Naive thymus-derived CD8-positive, alpha-beta T cell (primary cell): ENCODE results near the gene JAKMIP3. TPM values are rescaled to one million over a fixed set of nuclear protein-coding genes. Genes with fewer than 3 reads are reported as not detected.
"Not testable (repeated sequence)": the region's sequence is repeated elsewhere in the genome, so short reads cannot be mapped to it uniquely, and the experiment has no call there.

Experiments
- ATAC-seq, 2 donors: fragments of 150-1000 bp; cut with Tn5 transposase in 1 of 2; sonication (Bioruptor Pico), chemical (Tn5 transposase) in 1 of 2; 1 replicate in 1 of 2; 2 replicates in 1 of 2; pipeline ENCODE4 v1.10.0; 2021; ENCODE audit warnings: mild to moderate bottlenecking in 2 of 2, moderate library complexity in 2 of 2
- POLR2A ChIA-PET: fragments of 350-600 bp; sonication (Branson Sonifier 250); formaldehyde crosslinking; loops from one replicate; lab custom pipeline; 2021; ENCODE audit warnings: antibody characterized with exemption; lab: Charles Lee
- DNase-seq, 10 donors: peaks; one replicate each; pipeline versions ENCODE4 v3.0.0 to v3.0.0-alpha.2; 2020 to 2022
- H3K27ac Mint-ChIP-seq, 10 donors: one replicate each; pipeline ENCODE4 v1.8.0; 2020 to 2022; ENCODE audit warnings: mild to moderate bottlenecking in 10 of 10, mixed read lengths in 10 of 10, moderate library complexity in 4 of 10, inconsistent platforms in 1 of 10
- H3K27me3 Mint-ChIP-seq, 5 donors: one replicate each; pipeline ENCODE4 v1.8.0; 2021 to 2022; ENCODE audit warnings: mixed read lengths in 5 of 5
- H3K36me3 Mint-ChIP-seq, 3 donors: one replicate each; pipeline ENCODE4 v1.8.0; 2020 to 2022; ENCODE audit warnings: mixed read lengths in 3 of 3, mild to moderate bottlenecking in 2 of 3, inconsistent platforms in 1 of 3
- H3K4me1 Mint-ChIP-seq, 4 donors: one replicate each; pipeline ENCODE4 v1.8.0; 2021 to 2022; ENCODE audit warnings: mixed read lengths in 4 of 4
- H3K4me3 Mint-ChIP-seq, 10 donors: one replicate each; pipeline ENCODE4 v1.8.0; 2020 to 2022; ENCODE audit warnings: mild to moderate bottlenecking in 10 of 10, mixed read lengths in 10 of 10, moderate library complexity in 6 of 10, inconsistent platforms in 1 of 10
- H3K9me3 Mint-ChIP-seq, 9 donors: one replicate each; pipeline ENCODE4 v1.8.0; 2020 to 2022; ENCODE audit warnings: mixed read lengths in 9 of 9, mild to moderate bottlenecking in 3 of 9, inconsistent platforms in 1 of 9, moderate library complexity in 1 of 9
- polyA plus RNA-seq, 3 donors: library from polyadenylated mRNA; unstranded; fragments of 300-500 nt; fragmentation: Illumina TruSeq; gene quantifications; one replicate each; pipeline ENCODE4 v1.2.3, GENCODE V29; 2021
- total RNA-seq, 8 experiments: library from RNA in 2 of 8; stranded (reverse) in 2 of 8; gene quantifications; one replicate each; pipeline ENCODE4 v1.2.3 and lab custom pipeline; 2021 to 2026

The JAKMIP3 gene
- total and polyA plus RNA-seq, 5 experiments from 2014 or later: 0.07 to 0.16 (median 0.16) TPM; not detected in 2

GRCh38 chr10:132070724-132071123, 5.0 kb downstream of the JAKMIP3 start:
- Mint-ChIP-seq H3K4me1 (peaks cover 5 to 8% (median 6%) of the 10 kb centered on the region in 4 donors), H3K9me3 (peaks cover 0 to 19% (median 8%) of the 10 kb centered on the region in 9 donors), H3K36me3 (no peaks in the 10 kb centered on the region), H3K27ac (no peak overlapping the region), H3K4me3 (no peak overlapping the region), H3K27me3 (peaks cover 8 to 34% (median 15%) of the 10 kb centered on the region in 5 donors)
- ATAC-seq (no peak), DNase-seq (no peak)
- POLR2A ChIA-PET: no interaction called here

GRCh38 chr10:132071667-132072066, 5.9 kb downstream of the JAKMIP3 start:
- H3K36me3 Mint-ChIP-seq: no peaks in the 10 kb centered on the region
- peaks cover 0 to 22% (median 8%) of the 10 kb centered on the region in 9 donors for H3K9me3 Mint-ChIP-seq
- H3K4me1 Mint-ChIP-seq: peaks cover 0 to 3% (median under 1%) of the 10 kb centered on the region in 4 donors
- DNase-seq (no peak), ATAC-seq (no peak)
- POLR2A ChIA-PET: no interaction called here
- peaks cover 4 to 38% (median 11%) of the 10 kb centered on the region in 5 donors for H3K27me3 Mint-ChIP-seq
- no peak overlapping the region for H3K27ac Mint-ChIP-seq
- H3K4me3 Mint-ChIP-seq: no peak overlapping the region

- no peaks in the 10 kb centered on the region for H3K4me1 Mint-ChIP-seq
Measured at GRCh38 chr10:132075909-132076577, 10.3 kb downstream of the JAKMIP3 start.

GRCh38 chr10:132076578-132077081, 10.9 kb downstream of the JAKMIP3 start:
- POLR2A ChIA-PET: no interaction called here
- H3K9me3 Mint-ChIP-seq: peaks cover 0 to 22% (median 8%) of the 10 kb centered on the region in 9 donors
- DNase-seq: no peak

More at GRCh38 chr10:132075909-132076577, 10.3 kb downstream of the JAKMIP3 start:
- H3K27me3 Mint-ChIP-seq: peaks cover 10 to 36% (median 18%) of the 10 kb centered on the region in 5 donors
- H3K9me3 Mint-ChIP-seq: peaks cover 0 to 22% (median 8%) of the 10 kb centered on the region in 9 donors
- no peak overlapping the region for H3K4me3 Mint-ChIP-seq
- no peak overlapping the region for H3K27ac Mint-ChIP-seq
- no peak for ATAC-seq
- POLR2A ChIA-PET: no interaction called here
- no peak for DNase-seq
- H3K36me3 Mint-ChIP-seq: no peaks in the 10 kb centered on the region

GRCh38 chr10:132077091-132077490, 11.3 kb downstream of the JAKMIP3 start:
- H3K36me3 Mint-ChIP-seq: no peaks in the 10 kb centered on the region
- H3K9me3 Mint-ChIP-seq: peaks cover 0 to 22% (median 8%) of the 10 kb centered on the region in 9 donors
- H3K4me3 Mint-ChIP-seq: no peak overlapping the region
- no peaks in the 10 kb centered on the region for H3K4me1 Mint-ChIP-seq
- POLR2A ChIA-PET: no interaction called here
- DNase-seq (no peak), ATAC-seq (no peak)
- peaks cover 10 to 45% (median 25%) of the 10 kb centered on the region in 5 donors for H3K27me3 Mint-ChIP-seq
- H3K27ac Mint-ChIP-seq: no peak overlapping the region

More at GRCh38 chr10:132076578-132077081, 10.9 kb downstream of the JAKMIP3 start:
- no peak overlapping the region for H3K4me3 Mint-ChIP-seq
- H3K27me3 Mint-ChIP-seq: peaks cover 10 to 41% (median 23%) of the 10 kb centered on the region in 5 donors
- H3K27ac Mint-ChIP-seq: no peak overlapping the region
- H3K4me1 Mint-ChIP-seq: no peaks in the 10 kb centered on the region
- ATAC-seq: no peak
- H3K36me3 Mint-ChIP-seq: no peaks in the 10 kb centered on the region

GRCh38 chr10:132078746-132079345, 13.1 kb downstream of the JAKMIP3 start:
- H3K9me3 Mint-ChIP-seq: peaks cover 0 to 14% (median 8%) of the 10 kb centered on the region in 9 donors

GRCh38 chr10:132084384-132084783, 18.6 kb downstream of the JAKMIP3 start:
- DNase-seq, H3K4me3 Mint-ChIP-seq, H3K27ac Mint-ChIP-seq, H3K36me3 Mint-ChIP-seq, H3K4me1 Mint-ChIP-seq, ATAC-seq, POLR2A ChIA-PET: not testable (repeated sequence)
- Mint-ChIP-seq H3K9me3 (peaks cover 0 to 18% (median 7%) of the 10 kb centered on the region in 9 donors), H3K27me3 (peaks cover 8 to 65% (median 24%) of the 10 kb centered on the region in 5 donors)

More at GRCh38 chr10:132078746-132079345, 13.1 kb downstream of the JAKMIP3 start:
- POLR2A ChIA-PET: no interaction called here
- Mint-ChIP-seq H3K4me1 (no peaks in the 10 kb centered on the region), H3K27ac (peak overlapping the region in 1 of 10 donors; percentile 34), H3K36me3 (no peaks in the 10 kb centered on the region), H3K27me3 (peaks cover 8 to 47% (median 29%) of the 10 kb centered on the region in 5 donors), H3K4me3 (no peak overlapping the region)
- DNase-seq: peak in 1 of 10 donors; percentile 6
- ATAC-seq: no peak

GRCh38 chr10:132093236-132093635, 27.5 kb downstream of the JAKMIP3 start:
- POLR2A ChIA-PET, H3K27ac Mint-ChIP-seq, H3K4me3 Mint-ChIP-seq, ATAC-seq, H3K4me1 Mint-ChIP-seq, H3K36me3 Mint-ChIP-seq: not testable (repeated sequence)
- peaks cover 0 to 13% (median 5%) of the 10 kb centered on the region in 9 donors for H3K9me3 Mint-ChIP-seq
- peak in 1 of 10 donors; percentile 10 for DNase-seq
- peaks cover 12 to 75% (median 44%) of the 10 kb centered on the region in 5 donors for H3K27me3 Mint-ChIP-seq

- Mint-ChIP-seq H3K4me1 (no peaks in the 10 kb centered on the region), H3K4me3 (no peak overlapping the region), H3K9me3 (peaks cover 0 to 13% (median 2%) of the 10 kb centered on the region in 9 donors), H3K36me3 (no peaks in the 10 kb centered on the region), H3K27me3 (peaks cover 12 to 75% (median 44%) of the 10 kb centered on the region in 5 donors), H3K27ac (peak overlapping the region in 1 of 10 donors; percentile 32)
- no peak for ATAC-seq
- POLR2A ChIA-PET: no interaction called here
- no peak for DNase-seq
Measured at GRCh38 chr10:132094581-132095234, 29.0 kb downstream of the JAKMIP3 start.

- no peaks in the 10 kb centered on the region for H3K36me3 Mint-ChIP-seq
- no peak overlapping the region for H3K27ac Mint-ChIP-seq
- H3K4me3 Mint-ChIP-seq: no peak overlapping the region
- POLR2A ChIA-PET: no interaction called here
- H3K4me1 Mint-ChIP-seq: no peaks in the 10 kb centered on the region
- peaks cover 12 to 74% (median 41%) of the 10 kb centered on the region in 5 donors for H3K27me3 Mint-ChIP-seq
- no peak for DNase-seq
- H3K9me3 Mint-ChIP-seq: peaks cover 0 to 11% (median 2%) of the 10 kb centered on the region in 9 donors
- ATAC-seq: no peak
Measured at GRCh38 chr10:132095403-132096113, 29.8 kb downstream of the JAKMIP3 start.

GRCh38 chr10:132096223-132096622, 30.5 kb downstream of the JAKMIP3 start:
- no peaks in the 10 kb centered on the region for H3K4me1 Mint-ChIP-seq
- DNase-seq: no peak
- H3K27ac Mint-ChIP-seq: no peak overlapping the region
- peaks cover 0 to 6% (median 0%) of the 10 kb centered on the region in 9 donors for H3K9me3 Mint-ChIP-seq
- no peak for ATAC-seq
- POLR2A ChIA-PET: no interaction called here
- no peak overlapping the region for H3K4me3 Mint-ChIP-seq
- H3K36me3 Mint-ChIP-seq: no peaks in the 10 kb centered on the region
- peaks cover 11 to 74% (median 38%) of the 10 kb centered on the region in 5 donors for H3K27me3 Mint-ChIP-seq

GRCh38 chr10:132096863-132097478, 31.2 kb downstream of the JAKMIP3 start:
- no peaks in the 10 kb centered on the region for H3K4me1 Mint-ChIP-seq
- H3K27me3 Mint-ChIP-seq: peaks cover 11 to 79% (median 42%) of the 10 kb centered on the region in 5 donors
- H3K36me3 Mint-ChIP-seq: no peaks in the 10 kb centered on the region
- H3K4me3 Mint-ChIP-seq: no peak overlapping the region
- peaks cover 0 to 5% (median 0%) of the 10 kb centered on the region in 9 donors for H3K9me3 Mint-ChIP-seq
- POLR2A ChIA-PET: no interaction called here
- no peak for ATAC-seq
- H3K27ac Mint-ChIP-seq: peak overlapping the region in 1 of 10 donors; percentile 59
- peak in 1 of 10 donors; percentile 12 for DNase-seq
